Effector memory CD4-positive, alpha-beta T cell (primary cell): ENCODE results near the gene EMILIN2.

Experiments
- DNase-seq, 3 donors: peaks; one replicate each; pipeline ENCODE4 v3.0.0-alpha.2; 2020
- H3K27ac ChIP-seq: 2 replicates; pipeline ENCODE4 v1.7.0; 2013; ENCODE audit warnings: mild to moderate bottlenecking, low read length, moderate library complexity; ENCODE audit not compliant: insufficient read depth, poor library complexity, severe bottlenecking
- H3K27me3 ChIP-seq: replicated peaks from 2 replicates; pipeline ENCODE4 v1.7.0; 2013; ENCODE audit warnings: mild to moderate bottlenecking, low read length; ENCODE audit not compliant: insufficient read depth, control insufficient read depth, poor library complexity, severe bottlenecking
- H3K36me3 ChIP-seq: 2 replicates; pipeline ENCODE4 v1.7.0; 2013; ENCODE audit warnings: mild to moderate bottlenecking, low read length, moderate library complexity; ENCODE audit not compliant: control insufficient read depth, insufficient read depth
- H3K4me1 ChIP-seq: 2 replicates; pipeline ENCODE4 v1.7.0; 2013; ENCODE audit warnings: low read length, mild to moderate bottlenecking; ENCODE audit not compliant: control insufficient read depth, insufficient read depth, poor library complexity, severe bottlenecking
- H3K4me3 ChIP-seq: 2 replicates; pipeline ENCODE4 v1.7.0; 2013; ENCODE audit warnings: low read length, low read depth, mild to moderate bottlenecking; ENCODE audit not compliant: insufficient read depth, poor library complexity, severe bottlenecking
- H3K9me3 ChIP-seq: 2 replicates; pipeline ENCODE4 v1.7.0; 2013; ENCODE audit warnings: mild to moderate bottlenecking, low read length, moderate library complexity; ENCODE audit not compliant: control insufficient read depth

The EMILIN2 gene

GRCh38 chr18:2883076-2883735 is 36.4 kb downstream of the EMILIN2 start:
- Histone ChIP-seq H3K4me1 (peaks cover 20% of the 10 kb centered on the region), H3K36me3 (no peaks in the 10 kb centered on the region), H3K4me3 (peak overlapping the region; percentile 31), H3K27ac (peak overlapping the region; percentile 42), H3K9me3 (peaks cover 6% of the 10 kb centered on the region), H3K27me3 (no peaks in the 10 kb centered on the region)
- DNase-seq, result peak in 1 of 3 donors; percentile 15

GRCh38 chr18:2884706-2885285 is 38.0 kb downstream of the EMILIN2 start:
- Histone ChIP-seq H3K9me3 (peaks cover 6% of the 10 kb centered on the region), H3K27me3 (no peaks in the 10 kb centered on the region), H3K36me3 (no peaks in the 10 kb centered on the region), H3K27ac (no peak overlapping the region), H3K4me1 (peaks cover 27% of the 10 kb centered on the region), H3K4me3 (no peak overlapping the region)
- no peak for DNase-seq

- H3K36me3 ChIP-seq, result no peaks in the 10 kb centered on the region
- no peaks in the 10 kb centered on the region for H3K27me3 ChIP-seq
- H3K4me3 ChIP-seq, result no peak overlapping the region
- no peak overlapping the region for H3K27ac ChIP-seq
- DNase-seq, result no peak
- peaks cover 40% of the 10 kb centered on the region for H3K4me1 ChIP-seq
- H3K9me3 ChIP-seq, result peaks cover 6% of the 10 kb centered on the region
Measured at GRCh38 chr18:2887470-2887869, 40.7 kb downstream of the EMILIN2 start.

GRCh38 chr18:2889761-2890192 is 43.0 kb downstream of the EMILIN2 start:
- peaks cover 36% of the 10 kb centered on the region for H3K4me1 ChIP-seq
- H3K4me3 ChIP-seq, result no peak overlapping the region
- H3K27me3 ChIP-seq, result no peaks in the 10 kb centered on the region
- H3K9me3 ChIP-seq, result peaks cover 6% of the 10 kb centered on the region
- peak in 1 of 3 donors; percentile 30 for DNase-seq
- no peaks in the 10 kb centered on the region for H3K36me3 ChIP-seq
- H3K27ac ChIP-seq, result peak overlapping the region; percentile 63

GRCh38 chr18:2890606-2891005 is 43.8 kb downstream of the EMILIN2 start:
- peak overlapping the region; percentile 63 for H3K27ac ChIP-seq
- H3K4me1 ChIP-seq, result peaks cover 36% of the 10 kb centered on the region
- DNase-seq, result no peak
- no peak overlapping the region for H3K4me3 ChIP-seq
- H3K9me3 ChIP-seq, result peaks cover 6% of the 10 kb centered on the region
- no peaks in the 10 kb centered on the region for H3K27me3 ChIP-seq
- H3K36me3 ChIP-seq, result no peaks in the 10 kb centered on the region

DNA sequence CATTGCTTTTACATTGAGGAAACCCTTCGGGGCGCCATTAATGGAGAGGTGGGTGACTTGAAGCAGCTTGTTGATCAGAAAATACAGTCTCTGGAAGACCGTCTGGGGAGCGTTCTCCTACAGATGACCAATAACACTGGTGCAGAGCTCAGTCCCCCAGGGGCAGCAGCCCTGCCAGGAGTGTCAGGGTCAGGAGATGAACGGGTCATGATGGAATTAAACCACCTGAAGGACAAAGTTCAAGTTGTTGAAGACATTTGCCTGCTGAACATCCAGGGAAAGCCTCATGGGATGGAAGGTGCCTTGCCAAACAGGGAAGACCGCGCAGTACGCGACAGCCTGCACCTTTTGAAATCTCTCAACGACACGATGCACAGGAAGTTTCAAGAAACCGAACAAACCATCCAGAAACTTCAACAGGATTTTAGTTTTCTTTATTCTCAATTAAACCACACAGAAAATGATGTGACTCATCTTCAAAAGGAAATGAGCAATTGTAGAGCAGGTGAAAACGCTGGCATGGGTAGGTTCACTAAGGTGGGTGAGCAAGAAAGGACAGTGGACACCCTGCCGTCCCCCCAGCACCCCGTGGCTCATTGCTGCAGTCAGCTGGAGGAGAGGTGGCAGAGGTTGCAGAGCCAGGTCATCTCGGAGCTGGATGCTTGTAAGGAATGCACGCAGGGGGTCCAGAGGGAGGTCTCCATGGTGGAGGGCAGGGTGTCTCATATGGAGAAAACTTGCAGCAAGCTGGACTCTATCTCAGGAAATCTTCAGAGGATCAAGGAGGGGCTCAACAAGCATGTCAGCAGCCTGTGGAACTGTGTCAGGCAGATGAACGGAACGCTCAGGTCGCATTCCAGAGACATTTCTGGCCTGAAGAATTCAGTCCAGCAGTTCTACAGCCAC is 45.0 kb downstream of the EMILIN2 start:
- DNase-seq, result no peak
- peaks cover 2% of the 10 kb centered on the region for H3K9me3 ChIP-seq
- H3K4me1 ChIP-seq, result peaks cover 36% of the 10 kb centered on the region
- peak overlapping the region; percentile 48 for H3K27ac ChIP-seq
- H3K4me3 ChIP-seq, result peak overlapping the region; percentile 33
- H3K36me3 ChIP-seq, result no peaks in the 10 kb centered on the region
- no peaks in the 10 kb centered on the region for H3K27me3 ChIP-seq

- Histone ChIP-seq H3K27me3 (no peaks in the 10 kb centered on the region), H3K4me1 (peaks cover 36% of the 10 kb centered on the region), H3K9me3 (no peaks in the 10 kb centered on the region), H3K27ac (peak overlapping the region; percentile 33), H3K4me3 (no peak overlapping the region), H3K36me3 (no peaks in the 10 kb centered on the region)
- no peak for DNase-seq
Measured at GRCh38 chr18:2893056-2893455, 46.2 kb downstream of the EMILIN2 start.

GRCh38 chr18:2893676-2894075 is 46.9 kb downstream of the EMILIN2 start:
- Histone ChIP-seq H3K27ac (peak overlapping the region; percentile 41), H3K36me3 (no peaks in the 10 kb centered on the region), H3K4me3 (no peak overlapping the region), H3K9me3 (no peaks in the 10 kb centered on the region), H3K27me3 (no peaks in the 10 kb centered on the region), H3K4me1 (peaks cover 36% of the 10 kb centered on the region)
- no peak for DNase-seq

DNA sequence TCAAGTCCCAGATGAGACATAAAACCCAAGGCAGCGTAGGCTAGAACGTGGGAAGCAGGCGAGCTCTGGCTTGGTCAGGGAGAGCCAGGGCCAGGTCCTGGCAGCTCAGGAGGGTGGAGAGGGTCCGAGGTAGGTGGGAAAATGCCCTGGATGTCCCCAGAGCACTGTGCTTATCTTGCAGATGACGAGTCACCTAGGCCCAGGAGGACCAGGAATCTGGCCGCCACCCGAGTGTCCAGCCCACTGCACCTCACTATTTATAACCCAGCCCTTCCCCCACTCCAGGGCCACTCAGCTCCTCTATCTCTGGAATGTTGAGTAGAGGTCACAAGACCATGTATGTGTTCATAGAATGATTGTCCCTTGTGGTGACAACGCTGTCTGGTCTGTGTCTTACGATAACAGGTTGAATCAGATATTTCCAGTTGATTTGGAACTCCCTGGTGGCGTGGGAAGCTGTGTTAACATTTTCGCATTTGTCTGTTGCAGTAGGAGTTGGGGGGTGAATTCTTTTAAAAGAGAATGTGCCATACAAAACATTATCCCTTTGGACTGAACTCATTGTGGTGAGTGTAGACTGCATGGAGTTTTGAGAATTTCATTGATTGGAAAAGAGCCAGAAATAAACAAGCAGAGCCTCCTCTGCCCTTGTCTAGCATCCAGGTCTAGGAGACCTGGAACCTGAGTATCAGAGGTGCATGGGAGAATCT is 47.5 kb downstream of the EMILIN2 start:
- no peaks in the 10 kb centered on the region for H3K36me3 ChIP-seq
- H3K4me1 ChIP-seq, result peaks cover 34% of the 10 kb centered on the region
- no peak for DNase-seq
- H3K27me3 ChIP-seq, result no peaks in the 10 kb centered on the region
- H3K4me3 ChIP-seq, result no peak overlapping the region
- H3K27ac ChIP-seq, result no peak overlapping the region
- no peaks in the 10 kb centered on the region for H3K9me3 ChIP-seq
